22Rv1 (cell line): ENCODE data around the gene TSPAN10.

Experiments
- H3K27ac ChIP-seq: fragments of 450-650 bp; 2 replicates; pipeline ENCODE4 v1.5.1; 2017
- ZFX ChIP-seq: fragments of 450-650 bp; IDR thresholded peaks from 2 replicates; pipeline ENCODE4 v1.6.1; 2017; ENCODE audit warnings: antibody characterized with exemption, borderline replicate concordance
- TF ChIP-seq, protein P1 (sequence below): fragments of 450-650 bp; IDR thresholded peaks from 2 replicates; pipeline ENCODE4 v1.5.1; 2017; ENCODE audit warnings: mild to moderate bottlenecking

Gene TSPAN10

DNA sequence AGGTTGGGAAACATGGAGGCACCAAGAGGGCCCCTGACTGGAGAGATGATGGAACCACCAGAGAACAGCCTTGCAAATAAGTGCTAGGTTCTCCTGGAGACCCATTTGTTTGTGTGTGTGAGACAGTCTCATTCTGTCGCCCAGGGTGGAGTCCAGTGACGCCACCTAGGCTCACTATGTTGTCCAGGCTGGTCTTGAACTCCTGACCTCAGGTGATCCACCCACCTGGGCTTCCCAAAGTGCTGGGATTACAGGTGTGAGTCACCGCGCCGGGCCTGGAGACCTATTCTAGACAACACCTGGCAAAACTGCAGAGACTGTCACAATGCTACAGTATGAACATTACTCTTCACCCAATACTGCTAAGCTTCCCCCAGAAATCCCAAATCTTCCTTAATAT, 1.6 kb upstream of the TSPAN10 start:
- no peak for TF ChIP-seq ZFX
- TF ChIP-seq, protein P1, sequence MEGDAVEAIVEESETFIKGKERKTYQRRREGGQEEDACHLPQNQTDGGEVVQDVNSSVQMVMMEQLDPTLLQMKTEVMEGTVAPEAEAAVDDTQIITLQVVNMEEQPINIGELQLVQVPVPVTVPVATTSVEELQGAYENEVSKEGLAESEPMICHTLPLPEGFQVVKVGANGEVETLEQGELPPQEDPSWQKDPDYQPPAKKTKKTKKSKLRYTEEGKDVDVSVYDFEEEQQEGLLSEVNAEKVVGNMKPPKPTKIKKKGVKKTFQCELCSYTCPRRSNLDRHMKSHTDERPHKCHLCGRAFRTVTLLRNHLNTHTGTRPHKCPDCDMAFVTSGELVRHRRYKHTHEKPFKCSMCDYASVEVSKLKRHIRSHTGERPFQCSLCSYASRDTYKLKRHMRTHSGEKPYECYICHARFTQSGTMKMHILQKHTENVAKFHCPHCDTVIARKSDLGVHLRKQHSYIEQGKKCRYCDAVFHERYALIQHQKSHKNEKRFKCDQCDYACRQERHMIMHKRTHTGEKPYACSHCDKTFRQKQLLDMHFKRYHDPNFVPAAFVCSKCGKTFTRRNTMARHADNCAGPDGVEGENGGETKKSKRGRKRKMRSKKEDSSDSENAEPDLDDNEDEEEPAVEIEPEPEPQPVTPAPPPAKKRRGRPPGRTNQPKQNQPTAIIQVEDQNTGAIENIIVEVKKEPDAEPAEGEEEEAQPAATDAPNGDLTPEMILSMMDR: no peak
- H3K27ac ChIP-seq: peak overlapping the region; percentile 84; the same call in 1 of the 2 replicates

DNA sequence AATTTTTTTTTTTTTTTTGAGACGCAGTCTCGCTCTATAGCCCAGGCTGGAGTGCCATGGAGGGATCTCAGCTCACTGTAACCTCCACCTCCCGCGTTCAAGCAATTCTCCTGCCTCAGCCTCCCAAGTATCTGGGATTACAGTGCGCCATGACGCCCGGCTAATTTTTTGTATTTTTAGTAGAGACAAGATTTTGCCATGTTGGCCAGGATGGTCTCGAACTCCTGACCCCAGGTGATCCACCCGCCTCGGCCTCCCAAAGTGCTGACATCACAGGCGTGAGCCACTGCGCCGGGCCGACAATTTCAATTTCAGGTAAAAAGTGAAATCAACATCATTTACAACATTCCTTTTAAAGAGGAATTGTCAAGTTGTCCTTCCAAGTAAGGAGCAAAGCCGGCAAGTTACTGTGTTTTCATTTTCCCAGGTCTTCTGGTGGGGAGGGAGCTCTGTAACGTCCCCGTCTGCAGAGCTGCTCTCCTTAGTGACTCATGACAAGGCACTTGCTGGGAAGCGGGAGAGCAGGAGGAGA, 957 bp upstream of the TSPAN10 start:
- no peak for TF ChIP-seq ZFX
- TF ChIP-seq, protein P1: no peak
- peak overlapping the region; percentile 84 for H3K27ac ChIP-seq

DNA sequence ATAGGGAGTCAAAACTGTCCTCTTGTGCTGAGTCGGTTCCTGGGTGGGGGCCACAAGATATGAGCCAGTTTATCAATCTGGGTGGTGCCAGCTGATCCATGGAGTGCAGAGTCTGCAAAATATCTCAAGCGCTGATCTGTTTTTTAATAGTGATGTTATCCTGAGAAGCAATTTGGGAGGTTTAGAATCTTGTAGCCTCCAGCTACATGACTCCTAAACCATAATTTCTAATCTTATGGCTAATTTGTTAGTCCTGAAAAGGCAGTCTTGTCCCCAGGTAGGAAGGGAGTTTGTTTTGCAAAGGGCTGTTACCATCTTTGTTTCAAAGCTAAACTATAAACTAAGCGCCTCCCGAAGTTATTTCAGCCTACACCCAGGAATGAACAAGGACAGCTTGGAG, 1.7 kb downstream of the TSPAN10 start:
- no peak overlapping the region for H3K27ac ChIP-seq
- TF ChIP-seq ZFX: no peak
- TF ChIP-seq, protein P1: no peak

DNA sequence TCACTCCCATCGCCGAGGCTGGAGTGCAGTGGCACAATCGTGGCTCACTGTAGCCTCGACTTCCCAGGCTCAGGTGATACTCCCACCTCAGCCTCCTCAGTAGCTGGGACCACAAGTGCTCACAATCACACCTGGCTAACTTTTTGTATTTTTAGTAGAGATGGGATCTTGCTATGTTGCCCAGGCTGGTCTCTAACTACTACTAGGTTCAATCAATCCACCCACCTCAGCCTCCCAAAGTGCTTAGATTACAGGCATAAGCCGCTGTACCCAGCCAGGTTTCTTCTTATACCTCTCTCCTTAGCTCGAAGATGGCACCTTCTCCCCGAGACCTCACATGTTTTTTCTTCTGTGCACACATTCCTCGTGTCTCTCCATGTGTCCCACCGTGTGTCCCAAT, 3.0 kb downstream of the TSPAN10 start:
- no peak overlapping the region for H3K27ac ChIP-seq
- TF ChIP-seq ZFX: no peak
- TF ChIP-seq, protein P1: no peak

DNA sequence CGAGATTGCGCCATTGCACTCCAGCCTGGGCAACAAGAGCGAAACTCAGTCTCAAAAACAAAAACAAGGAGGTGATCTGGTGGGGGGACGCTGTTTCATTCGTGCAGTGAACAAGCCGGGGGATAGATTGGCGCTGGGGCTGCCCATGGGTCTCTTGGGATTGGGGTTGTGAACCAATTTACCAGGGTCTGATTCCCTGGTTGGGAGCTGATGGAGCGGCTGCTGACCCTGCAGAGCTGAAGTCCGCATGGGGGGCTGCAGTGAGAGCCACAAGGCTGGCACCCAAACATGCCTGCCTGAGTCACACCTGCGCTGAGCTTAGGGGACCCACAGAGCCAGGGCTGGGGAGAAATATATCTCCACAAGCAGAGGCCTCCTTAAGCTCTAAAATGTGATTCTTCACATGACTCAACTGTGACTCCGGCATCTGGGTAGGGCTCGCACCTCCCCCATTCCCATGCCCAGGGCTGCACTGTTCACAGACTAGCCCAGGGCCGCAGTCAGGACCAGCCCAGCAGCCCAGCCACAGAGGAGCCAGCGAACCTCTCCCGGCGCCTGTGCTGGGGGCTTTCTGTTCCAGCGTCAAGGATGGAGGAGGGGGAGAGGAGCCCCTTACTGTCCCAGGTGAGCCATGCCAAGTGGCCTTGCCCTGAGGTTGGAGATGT, 5.0 kb downstream of the TSPAN10 start:
- TF ChIP-seq, protein P1: no peak
- no peak for TF ChIP-seq ZFX
- no peak overlapping the region for H3K27ac ChIP-seq

DNA sequence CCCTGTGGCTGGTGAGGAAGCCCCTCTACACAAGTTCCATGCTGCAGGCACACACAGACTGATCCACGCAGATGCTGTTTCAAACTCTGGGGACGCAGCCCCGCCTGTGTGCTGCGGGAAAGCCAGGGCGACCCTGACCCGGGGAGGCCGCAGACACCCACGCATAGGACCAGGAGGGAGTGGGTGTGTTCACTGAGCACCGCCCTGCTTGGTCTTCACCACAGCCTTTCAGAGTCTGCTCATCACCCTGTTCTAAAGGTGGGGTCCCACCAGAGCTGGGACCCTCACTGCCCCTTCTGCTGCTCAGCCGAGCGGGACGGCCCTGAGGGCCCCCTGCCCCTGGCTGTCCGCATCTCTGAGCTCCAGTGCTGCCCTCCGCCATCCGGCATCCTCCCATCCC, 7.5 kb downstream of the TSPAN10 start:
- TF ChIP-seq ZFX: no peak
- H3K27ac ChIP-seq: no peak overlapping the region

DNA sequence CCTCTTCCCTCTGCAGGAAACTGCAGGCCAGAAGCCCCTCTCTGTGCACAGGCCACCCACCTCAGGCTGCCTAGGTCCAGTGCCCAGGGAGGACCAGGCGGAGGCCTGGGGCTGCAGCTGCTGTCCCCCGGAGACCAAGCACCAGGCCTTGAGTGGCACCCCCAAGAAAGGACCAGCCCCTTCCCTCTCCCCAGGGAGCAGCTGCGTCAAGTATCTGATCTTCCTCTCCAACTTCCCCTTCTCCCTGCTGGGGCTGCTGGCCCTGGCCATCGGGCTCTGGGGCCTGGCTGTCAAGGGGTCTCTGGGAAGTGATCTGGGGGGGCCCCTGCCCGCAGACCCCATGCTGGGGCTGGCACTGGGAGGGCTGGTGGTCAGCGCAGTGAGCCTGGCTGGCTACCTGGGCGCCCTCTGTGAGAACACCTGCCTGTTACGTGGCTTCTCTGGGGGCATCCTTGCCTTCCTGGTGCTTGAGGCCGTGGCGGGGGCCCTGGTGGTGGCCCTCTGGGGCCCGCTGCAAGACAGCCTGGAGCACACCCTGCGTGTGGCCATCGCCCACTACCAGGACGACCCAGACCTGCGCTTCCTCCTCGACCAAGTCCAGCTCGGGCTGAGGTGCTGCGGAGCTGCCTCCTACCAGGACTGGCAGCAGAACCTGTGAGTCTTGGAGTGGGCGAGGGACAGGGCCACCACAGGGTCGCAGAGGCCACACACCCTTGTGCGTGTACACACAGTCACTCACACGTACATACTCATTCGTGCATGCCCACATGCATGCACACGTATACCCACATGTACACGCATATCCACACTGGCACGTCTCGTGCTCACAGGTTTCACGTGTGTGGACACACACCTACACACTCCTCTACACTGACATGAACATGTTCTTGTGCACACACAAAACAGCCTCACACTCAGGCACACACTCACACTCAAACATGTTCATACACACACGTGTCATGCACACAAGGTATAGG, 8.3 kb downstream of the TSPAN10 start:
- TF ChIP-seq, protein P1: no peak
- TF ChIP-seq ZFX: no peak
- no peak overlapping the region for H3K27ac ChIP-seq
